K562 (cell line): ENCODE data around the gene SLC5A5. TPM values are rescaled to one million over a fixed set of nuclear protein-coding genes. Genes with fewer than 3 reads are reported as not detected.
A peak's percentile ranks its signal among the peaks of the same experiment; 100 is the strongest.

Experiments used
- CBX3 ChIP-seq, 2 experiments: IDR thresholded peaks; 1 replicate in 1 of 2; 2 replicates in 1 of 2; pipeline ENCODE4 v1.6.1; 2012; ENCODE audit warnings: inconsistent platforms in 2 of 2, low read length in 2 of 2, borderline replicate concordance in 1 of 2, control low read depth in 1 of 2
- CHCHD3 ChIP-seq: fragments of 250-450 bp; sonication (Bioruptor Pico); IDR thresholded peaks from 2 replicates; pipeline ENCODE4 v2.1.2; 2022; ENCODE audit warnings: mild to moderate bottlenecking
- GATAD2B ChIP-seq: fragments of 450-650 bp; IDR thresholded peaks from 2 replicates; pipeline ENCODE4 v1.6.1; 2017; ENCODE audit warnings: mild to moderate bottlenecking, borderline replicate concordance
- KAT2B ChIP-seq: IDR thresholded peaks from one replicate; pipeline ENCODE4 v1.6.1; 2012; ENCODE audit warnings: low read depth, mild to moderate bottlenecking, control low read depth, inconsistent platforms, low read length, moderate library complexity
- KDM5B ChIP-seq: fragments of 200-600 bp; sonication (generic); IDR thresholded peaks from 2 replicates; pipeline ENCODE4 v1.6.1; 2012; ENCODE audit warnings: low read depth, mild to moderate bottlenecking, moderate library complexity, low read length, control low read depth, inconsistent platforms; ENCODE audit not compliant: insufficient replicate concordance
- MAFK ChIP-seq: IDR thresholded peaks from 2 replicates; pipeline ENCODE4 v1.6.1; 2011; ENCODE audit warnings: low read length, improper control_type of control experiment
- NFRKB ChIP-seq: fragments of 450-650 bp; IDR thresholded peaks from 2 replicates; pipeline ENCODE4 v1.6.1; 2016; ENCODE audit warnings: low read depth
- RBM14 ChIP-seq: fragments of 200-400 bp; formaldehyde crosslinking; IDR thresholded peaks from 2 replicates; pipeline ENCODE4 v1.6.1; 2018; ENCODE audit warnings: low read depth, mild to moderate bottlenecking, low read length, moderate library complexity, borderline replicate concordance; ENCODE audit not compliant: insufficient read depth
- SRSF3 ChIP-seq: fragments of 200-400 bp; formaldehyde crosslinking; IDR thresholded peaks from 2 replicates; pipeline ENCODE4 v1.6.1; 2016; ENCODE audit warnings: mild to moderate bottlenecking, low read length, moderate library complexity; ENCODE audit not compliant: insufficient read depth
- polyA plus RNA-seq, 8 experiments: library from polyadenylated mRNA; depleted of rRNA in 4 of 8; stranded (reverse) in 5 of 8; unstranded in 3 of 8; fragments of >200 nt; fragmentation: Nextera tagmentation in 2 of 8; fragmentation: Illumina TruSeq in 1 of 8; extraction: Ambion mirVana in 2 of 8; extraction: Trizol in 1 of 8; gene quantifications; 2 replicates each; pipeline versions ENCODE4 v1.2.1 to v1.2.3, GENCODE V29; 2011 to 2014; ENCODE audit warnings: inconsistent platforms in 1 of 8, missing spikeins in 1 of 8
- total RNA-seq, 7 experiments: library from RNA; depleted of rRNA in 6 of 7; stranded (reverse); fragments of >200 nt in 6 of 7; fragmentation: Illumina TruSeq in 2 of 7; extraction: Trizol in 2 of 7; gene quantifications; 2 replicates each; pipeline versions ENCODE4 v1.2.1 to v1.2.3, GENCODE V29; 2011 to 2021; ENCODE audit warnings: low replicate concordance in 1 of 7
- TF ChIP-seq, protein P1 (sequence below): fragments of 450-650 bp; IDR thresholded peaks from 2 replicates; pipeline ENCODE4 v1.6.1; 2016; ENCODE audit warnings: mild to moderate bottlenecking

SLC5A5 gene
- total and polyA plus RNA-seq, 9 of the 15 experiments (the other 6 are each of a cell fraction or from before 2014, with no cell fraction given) = 0.10 to 0.73 (median 0.23) TPM

DNA sequence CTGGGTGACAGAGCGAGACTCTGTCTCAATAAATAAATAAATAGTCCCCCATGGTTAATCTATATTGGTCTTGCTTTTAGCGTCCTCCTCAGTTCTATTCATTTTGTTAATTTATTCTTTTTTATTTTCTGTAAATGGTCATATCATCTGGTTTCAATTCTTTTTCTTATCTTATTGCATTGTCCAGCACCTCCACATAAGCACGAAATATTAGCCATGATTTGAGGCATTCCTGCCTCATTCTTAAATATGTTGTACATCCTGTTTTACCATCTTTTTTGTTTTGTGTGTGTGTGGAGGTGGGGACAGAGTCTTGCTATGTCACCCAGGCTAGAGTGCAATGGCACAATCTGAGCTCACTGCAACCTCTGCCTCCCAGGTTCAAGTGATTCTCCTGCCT lies 36.5 kb downstream of the SLC5A5 start (continued):
- no peak for TF ChIP-seq GATAD2B
- TF ChIP-seq, protein P1, sequence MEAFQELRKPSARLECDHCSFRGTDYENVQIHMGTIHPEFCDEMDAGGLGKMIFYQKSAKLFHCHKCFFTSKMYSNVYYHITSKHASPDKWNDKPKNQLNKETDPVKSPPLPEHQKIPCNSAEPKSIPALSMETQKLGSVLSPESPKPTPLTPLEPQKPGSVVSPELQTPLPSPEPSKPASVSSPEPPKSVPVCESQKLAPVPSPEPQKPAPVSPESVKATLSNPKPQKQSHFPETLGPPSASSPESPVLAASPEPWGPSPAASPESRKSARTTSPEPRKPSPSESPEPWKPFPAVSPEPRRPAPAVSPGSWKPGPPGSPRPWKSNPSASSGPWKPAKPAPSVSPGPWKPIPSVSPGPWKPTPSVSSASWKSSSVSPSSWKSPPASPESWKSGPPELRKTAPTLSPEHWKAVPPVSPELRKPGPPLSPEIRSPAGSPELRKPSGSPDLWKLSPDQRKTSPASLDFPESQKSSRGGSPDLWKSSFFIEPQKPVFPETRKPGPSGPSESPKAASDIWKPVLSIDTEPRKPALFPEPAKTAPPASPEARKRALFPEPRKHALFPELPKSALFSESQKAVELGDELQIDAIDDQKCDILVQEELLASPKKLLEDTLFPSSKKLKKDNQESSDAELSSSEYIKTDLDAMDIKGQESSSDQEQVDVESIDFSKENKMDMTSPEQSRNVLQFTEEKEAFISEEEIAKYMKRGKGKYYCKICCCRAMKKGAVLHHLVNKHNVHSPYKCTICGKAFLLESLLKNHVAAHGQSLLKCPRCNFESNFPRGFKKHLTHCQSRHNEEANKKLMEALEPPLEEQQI = no peak
- TF ChIP-seq NFRKB = no peak
- TF ChIP-seq KDM5B = no peak
- no peak for TF ChIP-seq CHCHD3 (CRISPR knock-in tag)
- 0 out of 3 replicates have a peak, but pooled peaks of 1 of the 2 experiments have one; percentile 60 for TF ChIP-seq CBX3 (IDR thresholded peaks at IDR 0.05; ENCODE audit: borderline replicate concordance in 1 of 2, low read length in 2 of 2)
- TF ChIP-seq SRSF3 = no peak
- TF ChIP-seq KAT2B = no peak
- TF ChIP-seq MAFK = no peak
- TF ChIP-seq RBM14 = no peak
